ENCODE results near the gene TNFRSF9.

Gene TNFRSF9

GRCh38 chr1:7915826-7916500 is 24.7 kb downstream of the TNFRSF9 start:
- DNase-seq, result no peak

- DNase-seq, result peak; percentile 23
Observed at GRCh38 chr1:7912743-7913557, 27.7 kb downstream of the TNFRSF9 start.

DNA sequence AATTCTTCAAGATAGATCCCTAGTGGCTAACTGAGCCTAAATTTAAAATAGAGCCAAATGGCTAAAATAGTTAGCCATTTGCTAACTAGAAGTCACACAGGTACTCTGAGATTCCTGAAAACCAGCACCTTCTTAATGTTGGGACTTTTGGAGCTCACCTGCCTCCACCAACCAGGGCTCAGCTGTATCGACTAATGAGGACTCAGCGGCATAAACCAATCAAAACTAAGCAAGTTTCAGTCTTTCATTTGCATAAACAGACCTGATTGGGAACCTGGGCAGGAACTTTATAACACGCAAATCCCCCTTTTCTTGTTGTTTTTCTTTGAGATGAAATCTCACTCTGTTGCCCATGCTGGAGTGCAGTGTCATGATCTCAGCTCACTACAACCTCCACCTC is 28.5 kb downstream of the TNFRSF9 start:
- no peak for DNase-seq

- DNase-seq, result no peak
Observed at GRCh38 chr1:7905262-7905661, 35.4 kb downstream of the TNFRSF9 start.

- peak; percentile 29 for DNase-seq
Observed at GRCh38 chr1:7902478-7903085, 38.1 kb downstream of the TNFRSF9 start.

- DNase-seq, result no peak
Observed at GRCh38 chr1:7899741-7900140, 40.9 kb downstream of the TNFRSF9 start.

GRCh38 chr1:7898962-7899361 is 41.7 kb downstream of the TNFRSF9 start:
- DNase-seq, result no peak

GRCh38 chr1:7896994-7897393 is 43.6 kb downstream of the TNFRSF9 start:
- no peak for DNase-seq

DNA sequence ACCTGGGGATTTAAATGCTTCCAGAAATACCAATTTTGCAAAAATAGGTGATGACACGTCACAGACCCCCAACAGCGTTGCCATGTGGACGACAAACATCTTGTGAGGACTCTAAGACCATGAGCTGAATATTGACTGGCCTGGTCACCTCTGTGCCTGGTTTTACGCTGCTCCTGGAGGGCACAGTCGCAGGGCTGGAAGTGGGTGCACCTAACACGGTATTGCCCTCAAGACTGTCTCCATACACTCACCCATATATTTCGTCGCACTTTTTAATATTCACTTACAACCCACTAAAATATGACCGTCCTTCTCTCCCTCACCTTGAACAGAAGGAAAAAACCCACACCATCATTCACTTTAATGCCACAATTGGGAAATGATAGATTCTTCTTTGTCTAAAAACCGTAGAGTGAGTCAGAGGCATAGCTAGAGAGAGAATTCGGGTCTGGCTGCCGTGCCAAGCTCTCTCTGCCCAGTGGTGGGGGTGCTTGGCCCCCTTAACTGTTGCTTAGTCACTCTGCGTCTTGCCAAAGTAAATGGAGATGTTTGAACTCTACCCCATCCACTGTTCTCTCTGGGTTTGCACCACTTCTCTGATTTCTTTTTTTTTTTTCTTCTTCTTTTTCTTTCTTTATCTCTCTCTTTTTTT is 47.0 kb downstream of the TNFRSF9 start:
- no peak for DNase-seq

DNA sequence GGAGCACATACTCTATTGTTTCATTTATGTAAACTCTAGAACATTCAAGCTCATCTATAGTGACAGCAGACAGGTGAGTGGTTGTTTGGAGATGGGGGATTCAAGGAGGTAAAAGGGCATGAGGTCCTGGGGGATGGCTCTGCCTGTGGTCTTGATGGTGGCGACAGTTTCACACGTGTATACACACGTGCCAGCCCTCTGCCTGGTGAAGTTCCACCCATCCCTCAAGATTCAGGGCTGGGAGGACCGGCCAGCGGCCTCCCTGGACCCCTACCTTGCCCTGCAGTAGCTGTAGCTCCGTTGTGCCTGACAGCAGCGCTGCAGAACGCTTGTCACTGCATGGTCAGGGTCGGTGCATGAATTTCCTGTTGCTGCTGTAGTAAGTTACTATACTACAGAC is 48.8 kb downstream of the TNFRSF9 start:
- DNase-seq, result no peak

GRCh38 chr1:7890853-7891252 is 49.8 kb downstream of the TNFRSF9 start:
- DNase-seq, result no peak

- DNase-seq, result no peak
Observed at GRCh38 chr1:7888248-7889081, 52.2 kb downstream of the TNFRSF9 start.

- DNase-seq, result no peak
Observed at GRCh38 chr1:7886405-7886745, 54.3 kb downstream of the TNFRSF9 start.

DNA sequence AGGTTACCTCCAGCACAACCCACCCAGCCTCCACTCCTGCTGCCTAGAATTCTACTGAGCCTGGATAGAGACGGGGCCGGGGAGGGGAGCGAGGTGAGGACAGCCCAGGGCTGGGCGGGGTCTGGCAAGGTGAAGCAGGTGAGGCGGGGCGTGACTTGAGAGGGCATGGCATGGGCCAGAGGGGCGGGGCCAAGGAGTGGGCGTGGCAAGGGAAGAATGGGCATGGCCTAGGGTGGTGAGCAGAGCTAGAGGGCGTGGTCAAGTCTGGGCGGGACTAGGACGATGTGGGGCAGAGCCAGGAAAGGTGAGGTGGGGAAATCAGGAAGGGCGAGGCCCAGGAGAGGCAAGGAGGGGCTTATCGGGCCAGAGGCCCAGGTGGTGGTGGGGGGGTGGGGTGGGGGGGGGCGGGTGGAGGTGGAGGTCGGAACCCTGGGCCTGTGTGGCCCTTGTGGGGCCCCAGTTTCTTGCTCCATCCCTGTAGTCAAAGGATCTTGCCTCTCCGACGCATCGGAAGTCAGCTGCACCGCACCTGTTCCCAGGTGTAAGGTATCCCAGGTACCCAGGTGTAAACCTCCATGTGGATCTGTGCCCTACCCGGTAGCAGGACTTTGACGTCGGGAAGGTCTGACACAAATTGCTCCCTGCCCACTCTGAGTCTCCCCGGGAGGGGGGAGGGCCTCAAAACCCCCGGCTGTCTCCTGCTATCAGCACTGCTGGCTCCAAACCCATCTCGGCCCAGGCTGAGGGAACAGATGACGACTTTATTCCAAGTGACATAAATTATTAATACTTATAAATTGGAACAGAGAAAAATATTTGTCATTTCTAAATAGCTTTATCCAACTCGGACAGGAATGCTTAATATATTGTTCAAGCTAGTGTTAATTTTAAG is 54.9 kb downstream of the TNFRSF9 start:
- no peak for DNase-seq

- DNase-seq, result no peak
Observed at GRCh38 chr1:7884757-7885156, 55.9 kb downstream of the TNFRSF9 start.

GRCh38 chr1:7879228-7879627 is 61.4 kb downstream of the TNFRSF9 start:
- DNase-seq, result no peak

DNA sequence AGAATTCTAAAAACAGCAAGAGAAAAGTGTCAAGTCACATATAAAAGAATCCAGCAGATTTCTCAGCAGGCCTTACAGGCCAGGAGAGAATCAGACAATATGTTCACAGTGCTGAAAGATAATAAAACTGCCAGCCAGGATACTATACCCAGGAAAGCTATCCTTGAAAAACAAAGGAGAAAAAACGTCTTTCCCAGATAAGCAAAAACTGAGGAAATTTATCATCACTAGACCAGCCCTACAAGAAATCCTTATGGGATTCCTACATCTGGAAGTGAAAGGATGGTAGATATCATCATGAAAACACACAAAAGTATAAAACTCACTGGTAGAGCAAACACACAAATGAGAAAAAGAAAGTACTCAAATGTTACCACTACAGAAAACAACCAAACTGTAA is 62.6 kb downstream of the TNFRSF9 start:
- DNase-seq, result no peak

DNA sequence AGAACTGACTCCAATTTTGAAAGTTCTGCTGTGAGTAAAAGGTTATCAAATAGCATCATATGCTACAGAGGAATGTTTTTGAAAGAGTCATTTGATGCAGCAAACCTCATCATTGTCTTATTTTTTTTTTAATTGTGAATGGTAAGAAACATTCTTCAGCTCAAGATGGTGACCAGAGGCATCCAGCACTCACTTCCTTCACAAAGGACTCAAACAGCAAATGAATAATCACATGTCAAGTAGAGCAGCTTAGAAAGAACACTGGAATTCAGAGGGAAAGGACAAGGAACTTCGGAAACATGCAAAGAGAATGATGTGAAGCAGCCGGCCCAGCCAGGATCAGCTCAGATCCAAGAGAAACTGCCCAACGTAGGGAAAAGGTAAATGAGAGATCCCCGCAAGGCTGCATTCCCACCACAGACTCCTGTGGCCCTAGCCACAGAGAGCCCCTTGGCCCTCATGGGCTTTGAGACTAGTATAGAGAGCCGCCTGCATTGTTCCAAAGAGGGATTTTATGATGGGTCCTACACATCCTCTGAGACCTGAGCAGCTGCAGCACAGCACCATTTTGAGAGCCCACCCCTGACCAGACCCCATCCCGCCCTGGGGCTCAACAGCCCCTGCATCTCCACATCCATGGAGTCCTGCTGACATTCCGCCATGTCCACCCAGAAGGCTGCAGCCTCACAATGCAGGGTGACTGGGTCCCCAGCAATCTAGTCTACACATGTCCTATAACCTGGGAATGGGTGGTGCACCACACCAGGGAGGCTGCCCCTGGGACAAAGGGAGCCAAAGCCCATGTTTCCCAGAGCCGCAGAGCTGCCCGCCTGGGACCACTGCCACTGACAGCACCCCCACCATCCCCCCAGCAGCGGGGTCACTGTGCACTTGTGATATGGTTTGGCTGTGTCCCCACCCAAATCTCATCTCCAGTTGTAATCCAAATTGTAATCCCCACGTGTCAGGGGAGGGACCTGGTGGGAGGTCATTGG is 66.5 kb downstream of the TNFRSF9 start:
- DNase-seq, result no peak

GRCh38 chr1:7871136-7871535 is 69.5 kb downstream of the TNFRSF9 start:
- DNase-seq, result no peak

Data from activated effector memory CD4-positive, alpha-beta T cell treated with Interleukin-2 at 50 U/mL for 16 hours (primary cell).